ENCODE results near the gene DOCK9.
A peak's percentile ranks its signal among the peaks of the same experiment; 100 is the strongest.

Gene DOCK9

DNA sequence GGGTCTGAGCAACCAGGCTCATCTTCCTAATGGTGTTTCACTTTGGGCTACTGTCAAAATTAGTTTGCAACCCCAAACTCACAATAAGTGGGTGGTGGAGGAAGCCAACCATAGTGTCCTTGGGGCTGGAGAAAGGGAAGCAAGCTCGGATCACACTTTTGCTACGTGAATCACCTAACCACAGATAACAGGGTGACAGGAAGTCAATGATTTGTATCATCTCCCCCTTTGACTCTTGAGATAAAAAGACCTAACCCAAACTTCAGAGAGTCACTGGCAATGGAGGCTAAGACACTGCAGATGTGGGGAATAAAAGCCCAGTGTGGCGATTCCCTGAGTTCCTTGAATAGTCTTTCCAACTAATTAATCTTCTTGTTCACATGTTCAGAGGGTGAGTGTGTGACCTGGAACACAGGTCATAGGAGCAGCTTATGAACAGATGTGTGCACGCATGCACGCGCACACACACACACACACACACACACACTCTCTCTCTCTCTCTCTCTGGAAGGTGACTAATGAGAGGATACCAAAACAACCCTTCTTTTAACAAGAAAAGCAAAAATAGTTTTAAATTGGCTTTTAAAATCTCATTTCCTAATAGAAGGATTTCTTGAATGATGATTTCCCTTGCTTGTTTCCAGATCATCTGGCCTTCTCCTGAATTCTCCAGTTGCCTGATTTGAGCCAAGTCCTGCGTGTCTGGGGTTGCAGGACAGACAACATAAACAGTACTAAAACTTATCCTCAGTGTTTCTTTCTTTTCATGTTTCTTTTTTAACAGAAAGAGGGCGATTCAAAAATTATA, 21.2 kb upstream of the DOCK9 start:
- DNase-seq, result peak; percentile 50

DNA sequence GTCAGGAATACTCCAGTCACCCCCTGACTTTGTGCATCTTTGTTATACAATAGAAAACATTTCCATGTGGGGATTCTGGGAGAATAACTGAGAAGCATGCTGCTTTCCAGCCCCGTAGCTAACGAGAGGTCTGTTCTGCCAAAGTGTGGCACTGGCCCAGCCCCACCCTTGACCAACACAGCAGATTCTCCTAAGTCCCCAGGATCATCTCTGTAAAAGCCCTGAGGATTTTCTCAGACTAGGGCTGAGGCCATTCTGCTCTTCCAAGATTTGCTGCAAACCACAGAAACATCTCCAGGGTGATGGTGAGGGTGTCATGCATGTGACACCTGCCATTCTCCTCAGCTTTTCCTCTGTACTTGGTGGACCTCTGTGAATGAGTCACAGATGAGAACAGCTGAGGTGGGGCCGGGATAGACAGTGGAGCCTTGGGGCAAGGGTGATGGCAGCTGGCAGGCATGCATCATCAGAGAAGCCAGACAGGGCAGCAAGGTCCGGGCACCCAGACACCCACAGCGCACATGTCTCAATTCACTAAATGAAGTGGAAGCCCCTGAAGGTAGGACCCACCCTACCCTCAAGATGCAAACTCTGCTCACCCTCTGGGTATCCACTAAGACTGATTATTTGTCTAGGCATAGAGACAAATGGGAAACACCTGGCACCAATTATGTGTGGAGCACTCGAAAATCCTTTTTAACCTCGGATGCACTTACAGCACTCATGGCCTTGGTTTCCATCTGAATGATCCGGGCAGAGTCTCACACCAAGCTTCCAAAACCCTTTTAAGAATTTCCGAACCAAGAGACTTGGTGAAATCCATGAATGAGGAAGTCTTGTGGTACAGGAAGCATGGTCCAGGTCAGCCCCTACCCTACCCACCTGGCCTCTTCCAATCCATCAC, 20.1 kb upstream of the DOCK9 start:
- peak; percentile 34 for DNase-seq

DNA sequence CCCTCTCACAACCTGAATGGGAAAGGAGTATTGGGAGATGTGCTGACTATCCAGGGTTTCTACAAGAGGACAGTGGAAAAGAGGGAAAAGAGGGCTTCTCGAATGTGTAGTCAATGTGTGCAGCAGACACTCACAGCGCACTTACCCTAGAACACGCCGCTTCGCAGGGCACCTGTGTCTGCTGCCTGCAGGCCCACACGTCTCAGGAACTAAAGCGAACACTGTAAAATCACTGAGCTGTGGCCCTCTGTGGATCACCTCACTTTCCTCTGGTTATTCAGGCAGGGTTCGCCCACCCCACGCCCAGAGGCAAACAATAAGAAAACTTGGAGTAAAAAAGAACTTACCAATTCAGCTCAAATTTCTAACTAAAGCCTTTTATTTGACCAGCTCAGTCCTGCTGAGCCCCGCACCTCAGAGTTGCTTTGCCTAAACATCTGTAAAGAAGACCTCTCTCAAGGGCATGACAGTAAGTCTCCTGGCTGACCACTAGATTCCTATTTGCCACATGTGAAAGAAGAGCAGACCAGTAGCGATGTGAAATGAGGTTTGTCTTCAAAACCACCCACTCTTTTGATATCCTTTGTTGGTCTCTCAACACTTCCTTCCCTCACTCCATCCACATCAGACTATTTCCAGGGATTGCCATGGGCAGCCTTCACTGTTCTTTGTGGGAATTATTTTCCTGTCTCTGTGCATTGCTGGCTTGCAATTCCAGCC, 19.3 kb upstream of the DOCK9 start:
- DNase-seq, result no peak

DNA sequence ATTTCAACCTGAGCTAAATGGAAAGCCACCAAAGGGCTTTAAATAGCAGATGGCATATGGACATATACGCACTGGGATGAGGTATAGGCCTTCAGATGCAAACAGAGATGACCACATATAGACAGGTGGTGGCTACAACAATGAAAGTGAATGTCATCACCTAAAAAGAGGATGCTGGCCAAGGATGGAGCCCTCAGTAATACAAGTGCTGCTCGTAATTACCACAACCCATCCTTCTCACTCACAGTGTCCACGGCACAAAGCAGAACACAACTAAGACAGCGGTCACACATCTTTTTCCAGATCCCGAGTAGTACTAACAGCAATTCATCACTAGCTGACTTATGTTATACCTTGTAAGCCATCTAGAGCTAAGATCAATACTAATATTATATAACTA, 18.2 kb upstream of the DOCK9 start:
- no peak for DNase-seq

DNA sequence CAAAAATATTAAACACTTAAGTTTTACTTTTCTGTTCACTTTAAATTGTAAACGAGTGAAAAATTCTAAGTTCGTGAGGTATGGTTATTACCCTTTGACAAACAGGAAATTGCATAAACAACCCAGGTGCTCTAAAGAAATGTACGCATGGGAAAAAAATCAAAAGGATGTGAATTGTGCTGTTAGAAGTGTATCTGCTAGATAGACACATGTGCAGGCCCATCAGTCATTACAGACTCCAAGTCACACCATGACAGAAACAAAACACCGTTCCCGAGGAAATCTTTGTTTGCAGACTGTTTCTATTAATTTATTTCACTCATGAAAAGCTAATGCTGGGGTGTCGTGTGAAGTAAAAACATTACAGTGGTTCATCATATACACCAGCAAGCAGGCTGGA, 17.0 kb upstream of the DOCK9 start:
- DNase-seq, result no peak

DNA sequence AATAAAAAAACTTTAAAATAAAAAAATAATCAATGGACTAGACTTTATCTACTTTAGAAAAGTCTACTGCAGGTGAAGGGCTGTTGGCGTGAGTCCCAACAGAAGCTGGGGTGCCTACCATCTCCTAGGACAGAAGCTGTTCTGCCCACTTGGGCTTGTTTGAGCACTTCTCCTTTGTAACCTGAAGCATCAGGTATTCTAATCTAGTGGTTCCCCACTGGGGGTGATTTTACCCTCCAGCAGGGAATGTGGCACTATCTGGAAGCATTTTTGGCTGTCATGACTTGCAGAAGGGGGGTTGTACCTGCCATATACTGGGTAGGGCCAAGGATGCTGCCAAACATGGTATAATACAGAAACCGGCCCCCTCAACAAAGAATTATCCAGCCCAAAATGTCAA, 16.2 kb upstream of the DOCK9 start:
- no peak for DNase-seq

DNA sequence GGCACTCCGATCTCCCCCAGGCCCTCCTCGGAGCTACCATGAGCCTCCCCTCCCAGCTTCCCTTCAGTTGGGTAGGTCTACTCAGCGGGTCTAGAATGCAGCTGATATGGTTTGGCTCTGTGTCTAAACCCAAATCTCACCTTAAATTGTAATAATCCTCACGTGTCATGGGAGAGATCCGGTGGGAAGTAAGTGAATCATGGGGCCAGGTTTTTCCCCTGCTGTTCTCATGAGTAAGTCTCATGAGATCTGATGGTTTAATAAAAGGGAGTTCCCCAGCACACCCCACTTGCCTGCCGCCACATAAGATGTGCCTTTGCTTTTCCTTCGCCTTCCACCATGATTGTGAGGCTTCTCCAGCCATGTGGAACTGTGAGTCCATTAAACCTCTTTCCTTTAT, 14.5 kb upstream of the DOCK9 start:
- DNase-seq, result no peak

DNA sequence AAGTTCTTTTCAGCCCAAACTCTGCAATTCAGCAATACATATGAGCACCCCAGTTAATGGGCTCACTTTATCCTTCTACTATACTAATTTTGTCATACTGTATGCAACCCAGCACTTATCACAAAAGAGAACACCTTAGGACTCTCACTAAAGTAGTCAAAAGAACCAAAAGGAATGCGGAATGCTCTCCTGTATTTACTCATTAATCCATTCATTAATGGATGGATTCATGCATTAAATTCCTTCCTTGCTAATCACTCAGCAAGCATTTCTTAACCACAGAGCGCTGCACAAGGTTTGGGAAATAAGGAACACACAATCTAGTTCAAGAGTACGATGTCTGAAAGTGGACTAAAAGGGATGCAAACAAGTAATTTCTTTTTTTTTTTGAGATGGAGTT, 12.8 kb upstream of the DOCK9 start:
- DNase-seq, result no peak

DNA sequence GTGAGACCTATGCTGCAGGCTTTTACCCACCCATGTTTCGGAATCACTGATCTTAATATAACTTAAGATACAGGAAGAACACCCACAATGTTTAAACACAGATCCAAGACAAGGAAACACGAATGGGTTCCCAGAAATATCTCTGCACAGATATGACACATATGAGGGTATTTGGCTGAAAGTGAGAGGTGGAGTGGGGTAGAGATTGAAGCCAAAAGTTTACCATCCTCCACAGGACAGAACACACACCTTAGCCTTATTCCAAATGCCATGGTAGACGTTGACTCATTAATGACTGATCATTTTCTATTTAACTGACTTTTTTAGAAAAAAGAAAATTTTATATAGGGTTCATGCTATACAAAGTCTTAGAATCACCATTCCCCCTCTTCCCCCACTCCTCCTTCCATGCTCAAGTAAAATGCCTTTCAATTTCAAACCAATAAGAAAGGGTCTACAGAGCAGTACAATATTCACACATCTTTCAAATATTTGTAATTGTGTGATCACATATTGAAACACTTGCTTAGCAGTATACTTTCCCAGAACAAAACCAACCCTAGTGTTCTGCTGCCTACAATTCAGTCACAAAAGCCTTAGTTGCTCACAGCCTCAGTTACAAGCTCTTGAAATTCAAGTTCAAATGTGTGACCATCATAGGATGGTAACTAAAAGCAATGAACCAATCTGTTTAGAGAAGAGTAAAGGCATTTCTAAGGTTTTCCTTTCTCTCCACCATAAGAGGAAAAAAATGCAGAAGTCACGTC, 11.8 kb upstream of the DOCK9 start:
- DNase-seq, result no peak

DNA sequence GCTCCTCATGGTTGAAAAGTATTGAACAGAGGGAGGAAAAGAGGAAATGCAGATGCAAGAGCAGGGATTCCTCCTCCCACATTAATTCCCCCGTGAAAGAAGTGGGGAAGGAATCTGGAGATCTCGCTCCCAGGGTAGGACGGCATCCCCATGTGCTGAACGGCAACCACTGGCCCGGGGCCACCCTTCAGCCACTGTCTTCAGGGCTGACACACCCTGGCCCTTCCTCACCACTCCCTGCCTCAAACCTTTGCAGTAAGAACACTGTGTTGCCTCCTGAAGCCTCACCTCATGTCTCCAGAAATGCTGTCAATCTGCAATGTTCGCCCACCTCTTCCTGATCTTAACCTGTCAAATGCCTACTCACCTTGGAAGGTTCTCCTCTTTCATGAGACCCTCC, 10.9 kb upstream of the DOCK9 start:
- no peak for DNase-seq

DNA sequence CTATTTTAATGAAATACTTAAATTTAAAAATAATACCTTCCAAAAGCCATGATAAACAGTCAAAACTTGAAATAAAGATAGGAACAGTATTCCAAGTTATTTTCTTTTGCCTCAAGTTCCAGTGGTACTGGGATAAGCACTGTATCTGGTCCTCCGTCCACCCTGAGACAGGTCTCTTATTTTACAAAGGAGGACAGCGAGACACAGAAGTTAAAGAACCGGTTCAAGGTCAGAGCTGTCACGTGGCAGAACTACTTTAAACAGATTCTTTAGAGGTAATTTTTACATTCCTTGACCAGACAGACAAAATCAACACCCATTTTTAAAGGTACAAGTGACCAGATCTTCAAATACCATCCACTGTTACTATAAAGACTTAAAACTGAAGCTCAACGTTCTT, 10.4 kb upstream of the DOCK9 start:
- DNase-seq, result no peak

DNA sequence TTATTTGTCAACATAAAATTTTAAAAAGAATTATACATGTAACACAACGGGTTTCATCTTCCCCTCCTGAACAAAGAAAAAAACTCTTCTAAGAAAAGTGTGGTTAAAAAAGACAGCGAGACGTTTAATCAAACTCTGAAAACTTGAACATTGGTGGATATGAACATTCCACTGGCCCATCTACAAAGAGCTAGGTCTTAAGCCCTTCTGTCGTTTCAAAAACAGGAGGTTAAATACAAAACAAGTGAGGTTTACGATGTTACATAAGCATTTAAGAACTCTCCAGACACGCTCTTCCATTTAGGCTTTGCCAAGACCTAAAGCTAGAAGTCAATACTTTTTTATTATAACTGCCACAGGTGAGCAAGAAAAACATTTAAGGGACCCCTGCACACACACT, 9.4 kb upstream of the DOCK9 start:
- DNase-seq, result no peak

DNA sequence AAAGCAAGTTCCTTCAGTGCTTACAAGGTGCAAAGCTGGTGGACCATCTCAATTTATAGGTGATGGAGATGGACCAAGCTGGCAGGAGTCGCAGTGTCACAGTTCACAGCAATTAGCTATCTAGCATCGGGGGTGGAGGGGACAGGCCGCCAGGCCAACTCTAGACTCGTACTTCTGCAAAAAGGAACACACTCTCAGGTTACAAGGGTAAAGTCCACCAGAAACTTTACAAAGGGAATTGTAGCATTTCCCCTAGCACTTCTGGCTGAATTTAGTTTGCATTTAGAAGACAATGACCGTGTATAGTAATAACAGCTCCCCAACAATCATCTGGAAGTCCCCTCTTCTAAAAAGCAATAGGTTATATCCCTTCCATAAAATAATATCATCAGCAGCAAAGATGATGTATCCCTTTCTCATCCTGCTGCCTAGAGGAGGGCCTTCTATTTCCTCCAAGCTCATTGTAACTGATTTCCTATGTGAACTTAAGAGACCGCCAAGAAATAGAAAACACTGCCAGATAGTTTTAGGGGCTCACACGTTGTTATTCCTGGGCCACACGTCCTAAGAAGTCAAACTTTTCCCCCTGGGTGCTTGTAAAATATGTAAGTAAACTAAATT, 8.5 kb upstream of the DOCK9 start:
- no peak for DNase-seq

DNA sequence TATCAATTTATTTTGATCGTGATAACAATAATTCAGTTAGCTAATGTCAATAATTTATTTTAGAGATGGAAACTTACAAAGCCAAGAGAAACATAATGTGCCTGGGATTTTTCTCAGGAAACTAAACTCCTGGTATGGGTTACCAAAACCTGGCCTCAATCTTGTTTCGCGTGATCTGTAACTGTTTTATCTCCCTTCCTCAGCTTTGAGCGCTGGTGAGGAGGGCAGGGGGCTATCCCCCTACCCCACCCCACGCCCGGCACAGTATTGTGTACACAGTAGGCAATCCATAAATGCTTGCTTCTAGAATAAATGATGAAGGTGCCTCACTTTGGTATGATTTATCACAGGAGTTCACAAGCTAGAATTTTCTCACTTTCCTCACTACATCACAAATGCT, 7.7 kb upstream of the DOCK9 start:
- no peak for DNase-seq

DNA sequence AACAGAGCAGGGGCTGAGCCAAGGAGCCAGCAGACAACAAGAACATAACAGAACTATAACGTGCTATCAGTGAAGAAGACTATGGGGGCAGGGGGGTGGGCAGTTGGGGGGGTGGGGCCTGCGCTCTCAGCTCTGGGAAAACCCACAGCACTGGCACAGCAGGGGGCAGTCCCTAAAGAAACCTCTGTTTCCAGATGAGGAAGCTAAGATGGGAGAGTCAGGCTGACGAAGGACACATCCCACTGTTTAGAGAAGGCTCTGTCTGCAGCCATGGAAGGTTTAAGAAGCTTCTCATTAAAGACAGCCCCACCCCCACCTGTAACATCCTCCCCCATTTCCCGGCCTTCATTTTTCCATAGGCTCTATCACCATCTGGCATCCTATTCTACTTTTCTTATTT, 7.1 kb upstream of the DOCK9 start:
- DNase-seq, result no peak

DNA sequence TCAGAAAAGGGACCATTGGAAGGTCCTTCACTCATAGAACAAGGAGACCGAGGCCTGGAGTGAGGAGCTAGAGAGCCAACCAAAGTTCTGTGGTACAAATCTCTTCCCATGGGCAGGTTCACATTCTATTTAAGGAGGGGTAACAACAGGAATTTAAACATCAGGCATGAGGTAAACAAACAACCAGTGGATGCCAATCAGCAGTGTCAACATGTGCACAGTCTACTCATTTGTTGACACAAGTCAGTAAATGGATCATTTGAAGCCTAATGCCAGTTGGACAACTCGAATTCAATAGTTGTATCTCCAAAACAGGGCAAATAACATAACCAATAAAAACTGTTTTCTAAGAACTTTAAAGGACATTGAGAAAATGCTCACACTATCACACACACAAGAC, 6.3 kb upstream of the DOCK9 start:
- DNase-seq, result no peak

DNA sequence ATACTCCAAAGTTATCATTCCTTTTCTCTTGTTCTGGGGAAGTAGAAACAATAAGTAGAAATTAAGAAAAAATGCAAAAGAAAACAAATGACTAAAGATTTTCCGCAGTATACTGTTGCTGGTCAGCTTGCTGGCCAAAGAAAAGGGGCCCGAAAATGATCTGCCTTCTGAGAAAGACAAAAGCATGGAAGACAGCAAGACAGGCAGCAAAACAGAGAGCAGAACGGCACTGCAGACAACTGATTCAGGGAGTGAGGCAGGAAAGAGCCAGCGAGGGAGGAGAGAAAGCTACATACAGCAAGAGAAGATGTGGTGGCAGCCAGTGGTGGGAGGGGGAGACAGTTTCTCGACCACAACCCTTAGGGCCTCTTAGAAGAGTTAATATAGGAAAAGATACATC, 5.3 kb upstream of the DOCK9 start:
- DNase-seq, result no peak

DNA sequence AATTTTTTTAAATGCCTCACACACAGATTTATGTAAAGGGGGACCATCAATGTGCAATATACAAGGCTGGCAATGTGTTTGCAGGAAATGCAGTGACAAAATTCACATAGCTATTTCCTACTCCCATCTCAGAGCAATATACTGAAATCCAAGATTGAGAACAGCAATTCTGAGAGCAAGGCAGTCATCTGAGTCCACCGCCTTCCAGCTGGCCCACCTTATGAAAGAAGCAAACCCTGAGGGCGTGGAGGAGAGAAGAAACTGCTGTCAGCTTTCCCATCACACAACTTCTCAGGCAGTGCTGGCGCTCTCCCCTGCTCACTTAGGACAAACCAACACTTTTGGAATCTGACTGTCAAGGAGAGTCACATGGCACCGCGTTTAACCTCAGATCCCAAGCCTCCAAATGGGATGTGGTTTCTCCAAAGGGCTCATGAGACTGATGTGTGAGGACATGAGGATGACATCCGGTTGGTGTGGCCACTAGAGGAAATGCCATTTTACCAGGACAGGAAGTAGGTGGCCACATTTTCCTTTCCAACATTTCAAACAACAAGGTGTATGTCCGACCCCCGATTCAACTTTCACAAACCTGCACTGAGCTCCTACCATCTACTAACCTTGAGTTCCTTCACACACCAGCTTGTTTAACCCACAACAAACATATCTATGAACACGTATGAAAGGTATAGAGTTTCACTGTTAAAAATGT, 3.7 kb upstream of the DOCK9 start:
- DNase-seq, result no peak

DNA sequence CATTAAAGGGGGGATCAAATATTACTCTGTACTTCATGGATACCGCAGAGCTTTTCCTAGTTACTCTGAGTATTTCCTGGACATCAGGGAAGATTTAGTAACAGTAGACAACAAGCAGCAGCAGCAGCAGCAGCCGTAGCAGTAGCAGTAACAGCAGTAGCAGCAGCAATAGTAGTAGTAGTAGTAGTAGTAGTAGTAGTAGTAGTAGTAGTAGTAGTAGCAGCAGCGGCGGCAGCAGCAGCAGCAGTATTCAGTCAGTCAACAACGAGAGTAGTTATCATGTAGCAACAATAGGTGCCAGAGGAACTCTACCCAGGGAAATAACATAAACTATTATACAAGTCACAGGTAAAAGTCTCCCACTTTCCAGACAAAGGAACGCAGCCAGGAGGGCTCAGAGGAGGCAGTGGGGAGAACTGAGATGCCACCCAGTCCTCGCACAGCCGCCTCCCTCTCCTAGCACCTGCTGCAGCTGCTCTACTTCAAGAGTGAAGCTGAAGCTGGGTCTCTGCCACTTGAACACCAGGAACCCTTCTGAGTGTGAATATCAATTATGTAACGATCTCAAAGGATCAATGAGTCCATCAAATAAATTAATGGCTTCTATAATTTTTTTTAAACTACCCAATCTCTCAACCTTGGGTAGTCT, 1.3 kb upstream of the DOCK9 start:
- DNase-seq, result no peak

DNA sequence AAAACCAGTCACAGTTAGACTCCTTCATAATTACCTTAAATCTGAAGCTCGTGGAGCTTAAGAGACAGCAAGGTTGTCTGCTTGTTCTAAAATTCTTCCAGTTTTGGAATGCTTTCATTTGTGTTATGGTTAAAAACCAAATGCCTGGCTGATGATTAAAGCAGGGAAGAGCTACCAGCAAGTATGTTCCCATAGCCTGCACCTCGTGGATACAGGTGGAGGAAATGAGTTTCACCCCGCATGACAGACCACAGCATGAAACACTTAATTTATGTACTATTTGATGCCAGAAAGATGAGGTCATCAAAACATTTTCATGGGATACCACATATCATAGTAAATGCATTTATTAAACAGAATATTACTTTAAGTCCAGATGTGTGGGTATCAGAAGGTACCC, 416 bp upstream of the DOCK9 start:
- DNase-seq, result no peak

DNA sequence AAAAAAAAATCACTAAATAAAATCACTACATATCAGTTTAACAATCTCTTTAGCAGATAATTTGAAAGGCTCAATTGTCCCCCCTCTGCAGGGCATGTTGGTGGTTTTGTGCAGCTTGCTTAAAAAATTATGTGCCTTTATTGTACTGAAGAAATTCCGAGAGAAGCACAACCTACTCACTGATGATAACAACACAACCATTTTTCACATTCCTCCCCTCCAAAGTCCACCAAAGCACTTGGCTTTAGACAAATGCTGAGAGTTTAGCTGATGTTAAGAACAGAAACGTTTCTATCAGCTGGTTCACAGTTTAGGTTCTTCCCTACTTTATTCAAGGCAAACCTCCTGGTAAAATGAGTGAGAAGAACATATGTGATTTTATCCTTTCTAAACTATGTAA, 923 bp downstream of the DOCK9 start:
- no peak for DNase-seq
